ENCODE data around the gene FBXO21.

- TF ChIP-seq CTCF (IDR thresholded peaks at IDR 0.05; ENCODE audit: insufficient read depth, low read length, poor library complexity, severe bottlenecking): no peak
- no peak for TF ChIP-seq EZH2phosphoT487 (conservative IDR thresholded peaks at IDR 0.05; ENCODE audit: low read length)
These were observed 51.1 kb downstream of the FBXO21 start for GRCh38 chr12:117139025-117139717.
